ENCODE measurements around the gene STAG1.
"Not testable (repeated sequence)": the region's sequence is repeated elsewhere in the genome, so short reads cannot be mapped to it uniquely, and the experiment has no call there.

GRCh38 chr3:136606216-136606615, 146.0 kb downstream of the STAG1 start:
- not testable (repeated sequence) for TF ChIP-seq CTCF (conservative IDR thresholded peaks at IDR 0.05; ENCODE audit: low read length); EZH2phosphoT487 (IDR thresholded peaks at IDR 0.05; ENCODE audit: borderline replicate concordance)

Measured in Loucy (cell line).